Brain microvascular endothelial cell (primary cell): ENCODE results near the gene PLPP2.

Experiments
- DNase-seq: peaks from one replicate; pipeline ENCODE4 v3.0.0-alpha.2; 2020
- H3K27ac ChIP-seq: fragments of 250-450 bp; sonication (Bioruptor Pico); 2 replicates; pipeline ENCODE4 v1.5.1; 2020; ENCODE audit warnings: mild to moderate bottlenecking, moderate library complexity
- H3K27me3 ChIP-seq: fragments of 250-450 bp; sonication (Bioruptor Pico); replicated peaks from 2 replicates; pipeline ENCODE4 v1.5.1; 2020; ENCODE audit warnings: mild to moderate bottlenecking
- H3K36me3 ChIP-seq: fragments of 250-450 bp; sonication (Bioruptor Pico); replicated peaks from 2 replicates; pipeline ENCODE4 v1.5.1; 2020; ENCODE audit warnings: mild to moderate bottlenecking
- H3K4me3 ChIP-seq: 2 replicates; pipeline ENCODE4 v1.5.1; 2011; ENCODE audit warnings: low read depth, mild to moderate bottlenecking, control low read depth, low read length, moderate library complexity
- in situ Hi-C: cut with HindIII; loops from 2 replicates; pipeline ENCODE4 v1.10.0; 2017; ENCODE audit warnings: low sequenced_read_pairs, low pct_ligation_motif_present
- TF ChIP-seq, protein P1 (sequence below): IDR thresholded peaks from 2 replicates; pipeline ENCODE4 v1.5.1; 2011; ENCODE audit warnings: low read depth, mild to moderate bottlenecking, moderate library complexity, low read length, control low read depth, inconsistent platforms; ENCODE audit errors: missing control alignments

PLPP2 gene

DNA sequence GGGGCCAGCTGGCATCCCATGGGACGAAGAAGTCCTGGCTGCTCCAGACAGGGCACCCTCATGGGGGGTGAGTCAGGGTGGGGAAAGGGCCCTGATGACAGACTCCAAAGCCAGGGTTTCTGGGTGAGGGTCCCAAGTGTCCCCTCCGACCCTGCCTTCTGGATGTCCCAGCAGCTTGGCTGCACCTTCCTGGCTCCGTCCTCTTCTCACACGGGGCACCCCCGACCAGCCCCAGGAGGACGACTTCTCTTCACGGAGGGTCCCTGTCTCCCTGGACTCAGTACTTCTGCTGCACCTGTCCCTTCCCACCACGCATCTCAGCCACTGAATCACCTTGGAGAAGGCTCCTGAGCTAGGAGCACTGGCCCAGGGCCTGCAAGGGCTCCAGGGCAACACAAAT, 33.5 kb upstream of the PLPP2 start:
- in situ Hi-C loops = no loop called here
- no peak for DNase-seq
- Histone ChIP-seq H3K4me3 (no peak overlapping the region), H3K27me3 (no peaks in the 10 kb centered on the region), H3K36me3 (peaks cover 79% of the 10 kb centered on the region), H3K27ac (no peak overlapping the region)
- TF ChIP-seq, protein P1, sequence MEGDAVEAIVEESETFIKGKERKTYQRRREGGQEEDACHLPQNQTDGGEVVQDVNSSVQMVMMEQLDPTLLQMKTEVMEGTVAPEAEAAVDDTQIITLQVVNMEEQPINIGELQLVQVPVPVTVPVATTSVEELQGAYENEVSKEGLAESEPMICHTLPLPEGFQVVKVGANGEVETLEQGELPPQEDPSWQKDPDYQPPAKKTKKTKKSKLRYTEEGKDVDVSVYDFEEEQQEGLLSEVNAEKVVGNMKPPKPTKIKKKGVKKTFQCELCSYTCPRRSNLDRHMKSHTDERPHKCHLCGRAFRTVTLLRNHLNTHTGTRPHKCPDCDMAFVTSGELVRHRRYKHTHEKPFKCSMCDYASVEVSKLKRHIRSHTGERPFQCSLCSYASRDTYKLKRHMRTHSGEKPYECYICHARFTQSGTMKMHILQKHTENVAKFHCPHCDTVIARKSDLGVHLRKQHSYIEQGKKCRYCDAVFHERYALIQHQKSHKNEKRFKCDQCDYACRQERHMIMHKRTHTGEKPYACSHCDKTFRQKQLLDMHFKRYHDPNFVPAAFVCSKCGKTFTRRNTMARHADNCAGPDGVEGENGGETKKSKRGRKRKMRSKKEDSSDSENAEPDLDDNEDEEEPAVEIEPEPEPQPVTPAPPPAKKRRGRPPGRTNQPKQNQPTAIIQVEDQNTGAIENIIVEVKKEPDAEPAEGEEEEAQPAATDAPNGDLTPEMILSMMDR = no peak

DNA sequence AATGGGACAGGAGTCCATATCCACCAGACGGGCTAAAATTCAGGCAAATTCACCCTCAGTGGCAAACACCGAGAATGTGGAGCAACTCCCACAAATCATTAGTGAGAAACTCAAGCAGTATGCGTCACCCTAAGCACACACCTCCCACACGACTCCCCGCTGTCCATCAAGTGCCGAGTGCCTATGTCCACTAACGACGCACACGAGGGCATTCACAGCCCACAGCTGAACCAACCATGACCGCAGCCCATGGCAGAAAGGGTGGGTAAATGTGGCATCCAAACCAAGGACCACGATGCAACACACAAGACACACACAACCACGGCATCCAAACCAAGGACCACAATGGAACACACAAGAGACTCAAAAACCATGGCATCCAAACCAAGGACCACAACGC, 31.4 kb upstream of the PLPP2 start:
- Histone ChIP-seq H3K27me3 (no peaks in the 10 kb centered on the region), H3K4me3 (no peak overlapping the region), H3K36me3 (peaks cover 67% of the 10 kb centered on the region), H3K27ac (no peak overlapping the region)
- DNase-seq = no peak
- in situ Hi-C loops = no loop called here
- TF ChIP-seq, protein P1 = no peak

DNA sequence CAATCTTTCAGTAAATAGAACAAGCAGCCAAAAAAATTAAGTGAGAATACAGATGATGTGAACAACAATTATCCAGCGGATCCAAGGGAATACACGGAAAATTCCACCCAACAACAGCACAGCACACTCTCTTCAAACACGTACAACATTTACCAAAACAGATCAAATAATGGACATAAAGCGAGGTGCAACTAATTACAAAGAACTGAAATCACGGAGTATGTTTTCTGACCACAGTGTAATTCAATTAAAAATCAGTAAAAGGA, 27.2 kb upstream of the PLPP2 start:
- DNase-seq = no peak
- Histone ChIP-seq H3K27me3 (no peaks in the 10 kb centered on the region), H3K36me3 (peaks cover 66% of the 10 kb centered on the region), H3K4me3 (no peak overlapping the region), H3K27ac (no peak overlapping the region)
- in situ Hi-C loops = no loop called here
- TF ChIP-seq, protein P1 = no peak

DNA sequence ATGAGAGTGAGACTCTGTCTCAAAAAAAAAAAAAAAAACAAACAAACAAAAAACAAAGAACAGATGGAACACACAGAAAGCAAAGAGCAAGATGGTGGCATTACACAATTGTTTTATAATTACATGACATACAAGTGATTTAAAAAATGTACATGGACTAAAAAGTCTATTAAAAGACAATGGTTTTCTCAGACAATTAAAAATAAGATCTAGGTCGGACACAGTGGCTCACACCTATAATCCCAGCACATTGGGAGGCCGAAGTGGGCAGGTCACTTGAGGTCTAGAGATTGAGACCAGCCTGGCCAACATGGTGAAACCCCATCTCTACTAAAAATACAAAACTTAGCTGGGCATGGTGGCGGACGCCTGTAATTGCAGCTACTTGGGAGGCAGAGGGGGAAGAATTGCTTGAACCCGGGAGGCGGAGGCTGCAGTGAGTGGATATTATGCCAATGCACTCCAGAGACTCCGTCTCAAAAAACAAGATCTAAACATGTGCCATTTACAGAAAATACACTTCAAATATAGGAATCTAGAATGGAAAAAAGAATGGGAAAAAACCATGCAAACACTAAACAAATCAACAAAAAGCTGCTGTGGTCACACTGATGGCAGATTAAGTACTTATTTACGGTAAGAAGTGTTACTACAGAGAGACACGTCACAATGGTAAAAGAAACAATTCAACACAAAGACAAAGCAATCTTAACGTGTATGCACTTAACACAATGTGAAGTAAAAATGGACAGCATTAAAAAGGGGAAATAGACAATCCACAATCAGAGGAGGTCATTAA, 26.7 kb upstream of the PLPP2 start:
- in situ Hi-C loops = no loop called here
- Histone ChIP-seq H3K36me3 (peaks cover 61% of the 10 kb centered on the region), H3K4me3 (no peak overlapping the region), H3K27ac (no peak overlapping the region), H3K27me3 (no peaks in the 10 kb centered on the region)
- DNase-seq = no peak
- TF ChIP-seq, protein P1 = peak; percentile 20

DNA sequence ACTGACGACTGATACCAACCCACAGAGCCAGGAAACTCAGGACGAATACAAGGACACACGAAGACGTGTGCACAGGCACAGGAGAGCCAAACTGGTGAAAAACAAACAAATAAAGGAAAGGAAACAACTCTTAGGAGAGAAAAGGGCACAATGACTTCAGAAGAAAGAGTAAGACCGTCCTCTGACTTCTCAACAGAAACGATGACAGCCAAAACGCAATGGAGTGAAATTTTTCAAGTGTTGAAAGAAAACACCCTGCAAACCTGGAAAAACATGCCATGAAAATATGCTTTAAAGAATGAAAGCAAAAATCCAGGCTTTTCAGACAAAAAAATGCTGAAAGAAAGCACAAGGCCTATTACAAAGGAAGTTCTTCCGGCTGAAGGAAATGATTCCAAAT, 24.6 kb upstream of the PLPP2 start:
- no peak for DNase-seq
- Histone ChIP-seq H3K27ac (no peak overlapping the region), H3K4me3 (no peak overlapping the region), H3K36me3 (peaks cover 49% of the 10 kb centered on the region), H3K27me3 (no peaks in the 10 kb centered on the region)
- TF ChIP-seq, protein P1 = no peak
- in situ Hi-C loops = no loop called here
